ENCODE data around the gene SLC17A1.

DNA sequence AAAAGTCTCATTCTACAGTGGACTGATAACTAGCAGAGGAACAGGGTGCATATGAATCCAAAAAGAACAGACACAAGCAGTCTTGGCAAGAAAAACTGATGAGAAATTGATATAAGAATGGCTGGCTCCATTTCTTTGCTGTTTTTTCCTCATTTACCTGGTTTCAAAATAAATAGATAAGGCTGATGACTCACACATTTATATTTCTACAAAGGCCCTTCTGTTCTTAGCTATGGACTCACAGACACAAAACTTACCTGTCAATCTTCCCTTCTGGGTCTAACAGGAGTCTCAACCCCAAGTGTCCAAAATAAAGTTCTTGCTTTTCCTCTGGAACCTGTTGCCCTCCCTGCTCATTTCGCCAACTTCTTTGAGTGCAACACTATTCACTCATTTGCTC lies 76.4 kb downstream of the SLC17A1 start:
- TF ChIP-seq POLR2AphosphoS5 (IDR thresholded peaks at IDR 0.05; ENCODE audit: insufficient read depth, low read depth, low read length), result no peak
- TF ChIP-seq POLR2A (IDR thresholded peaks at IDR 0.05; ENCODE audit: low read depth, low read length), result no peak
- TF ChIP-seq, protein P1, sequence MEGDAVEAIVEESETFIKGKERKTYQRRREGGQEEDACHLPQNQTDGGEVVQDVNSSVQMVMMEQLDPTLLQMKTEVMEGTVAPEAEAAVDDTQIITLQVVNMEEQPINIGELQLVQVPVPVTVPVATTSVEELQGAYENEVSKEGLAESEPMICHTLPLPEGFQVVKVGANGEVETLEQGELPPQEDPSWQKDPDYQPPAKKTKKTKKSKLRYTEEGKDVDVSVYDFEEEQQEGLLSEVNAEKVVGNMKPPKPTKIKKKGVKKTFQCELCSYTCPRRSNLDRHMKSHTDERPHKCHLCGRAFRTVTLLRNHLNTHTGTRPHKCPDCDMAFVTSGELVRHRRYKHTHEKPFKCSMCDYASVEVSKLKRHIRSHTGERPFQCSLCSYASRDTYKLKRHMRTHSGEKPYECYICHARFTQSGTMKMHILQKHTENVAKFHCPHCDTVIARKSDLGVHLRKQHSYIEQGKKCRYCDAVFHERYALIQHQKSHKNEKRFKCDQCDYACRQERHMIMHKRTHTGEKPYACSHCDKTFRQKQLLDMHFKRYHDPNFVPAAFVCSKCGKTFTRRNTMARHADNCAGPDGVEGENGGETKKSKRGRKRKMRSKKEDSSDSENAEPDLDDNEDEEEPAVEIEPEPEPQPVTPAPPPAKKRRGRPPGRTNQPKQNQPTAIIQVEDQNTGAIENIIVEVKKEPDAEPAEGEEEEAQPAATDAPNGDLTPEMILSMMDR (IDR thresholded peaks at IDR 0.05; ENCODE audit: extremely low read depth in 1 of 2, insufficient read depth in 1 of 2, low read depth in 1 of 2, low read length in 2 of 2), result no peak
- TF ChIP-seq JUN (IDR thresholded peaks at IDR 0.05; ENCODE audit: borderline replicate concordance, insufficient read depth, insufficient read length, low read depth), result no peak
- TF ChIP-seq MYC (IDR thresholded peaks at IDR 0.05; ENCODE audit: low read depth, low read length), result no peak
- TF ChIP-seq GATA2 (IDR thresholded peaks at IDR 0.05; ENCODE audit: insufficient read depth, insufficient read length, low read depth, low read length), result no peak
- TF ChIP-seq, protein P2, sequence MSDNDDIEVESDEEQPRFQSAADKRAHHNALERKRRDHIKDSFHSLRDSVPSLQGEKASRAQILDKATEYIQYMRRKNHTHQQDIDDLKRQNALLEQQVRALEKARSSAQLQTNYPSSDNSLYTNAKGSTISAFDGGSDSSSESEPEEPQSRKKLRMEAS (IDR thresholded peaks at IDR 0.05; ENCODE audit: insufficient read depth, insufficient read length), result no peak
- TF ChIP-seq EZH2 (IDR thresholded peaks at IDR 0.05; ENCODE audit: borderline replicate concordance, low read depth, low read length, severe bottlenecking), result no peak

Measured in endothelial cell of umbilical vein (primary cell).